ENCODE data around the gene PDE6B.

The PDE6B gene

GRCh38 chr4:628821-629635 lies 3.7 kb downstream of the PDE6B start:
- no peak for DNase-seq (ENCODE audit: low read depth)
- TF ChIP-seq CTCF (conservative IDR thresholded peaks at IDR 0.05; ENCODE audit: low read length): no peak
- no peak overlapping the region for H3K4me3 ChIP-seq (ENCODE audit: low read length)

- no peak for DNase-seq (ENCODE audit: low read depth)
- H3K4me3 ChIP-seq (ENCODE audit: low read length): no peak overlapping the region
- no peak for TF ChIP-seq CTCF (conservative IDR thresholded peaks at IDR 0.05; ENCODE audit: low read length)
Measured at GRCh38 chr4:629636-629914, 4.2 kb downstream of the PDE6B start.

- no peak for DNase-seq (ENCODE audit: low read depth)
- TF ChIP-seq CTCF (conservative IDR thresholded peaks at IDR 0.05; ENCODE audit: low read length): no peak
- no peak overlapping the region for H3K4me3 ChIP-seq (ENCODE audit: low read length)
Measured at GRCh38 chr4:629915-630641, 4.7 kb downstream of the PDE6B start.

- H3K4me3 ChIP-seq (ENCODE audit: low read length): no peak overlapping the region
- DNase-seq (ENCODE audit: low read depth): no peak
- no peak for TF ChIP-seq CTCF (conservative IDR thresholded peaks at IDR 0.05; ENCODE audit: low read length)
Measured at GRCh38 chr4:630656-631055, 5.3 kb downstream of the PDE6B start.

- no peak for DNase-seq (ENCODE audit: low read depth)
- TF ChIP-seq CTCF (conservative IDR thresholded peaks at IDR 0.05; ENCODE audit: low read length): no peak
- no peak overlapping the region for H3K4me3 ChIP-seq (ENCODE audit: low read length)
Measured at GRCh38 chr4:632196-632790, 6.9 kb downstream of the PDE6B start.

- TF ChIP-seq CTCF (conservative IDR thresholded peaks at IDR 0.05; ENCODE audit: low read length): no peak
- no peak overlapping the region for H3K4me3 ChIP-seq (ENCODE audit: low read length)
- no peak for DNase-seq (ENCODE audit: low read depth)
Measured at GRCh38 chr4:632926-633325, 7.6 kb downstream of the PDE6B start.

- no peak for DNase-seq (ENCODE audit: low read depth)
- TF ChIP-seq CTCF (conservative IDR thresholded peaks at IDR 0.05; ENCODE audit: low read length): no peak
- no peak overlapping the region for H3K4me3 ChIP-seq (ENCODE audit: low read length)
Measured at GRCh38 chr4:633406-633805, 8.0 kb downstream of the PDE6B start.

All from AG10803 (cell line).